Skeletal muscle tissue (tissue), 4 donors: ENCODE results near the gene GALNT17. TPM values are rescaled to one million over a fixed set of nuclear protein-coding genes. Genes with fewer than 3 reads are reported as not detected.

Experiments used
- H3K27ac ChIP-seq: one replicate; pipeline ENCODE4 v1.7.0; 2013; ENCODE audit warnings: mild to moderate bottlenecking, low read depth, low read length, inconsistent platforms
- H3K27me3 ChIP-seq, 3 donors: one replicate each; pipeline ENCODE4 v1.7.0; 2013; ENCODE audit warnings: low read length in 3 of 3; ENCODE audit not compliant: control insufficient read depth in 3 of 3, insufficient read depth in 3 of 3
- H3K36me3 ChIP-seq, 3 donors: one replicate each; pipeline ENCODE4 v1.7.0; 2013; ENCODE audit warnings: low read length in 3 of 3; ENCODE audit not compliant: control insufficient read depth in 3 of 3, insufficient read depth in 3 of 3
- H3K4me1 ChIP-seq, 3 donors: one replicate each; pipeline ENCODE4 v1.7.0; 2013; ENCODE audit warnings: low read length in 3 of 3, mild to moderate bottlenecking in 3 of 3; ENCODE audit not compliant: control insufficient read depth in 3 of 3, insufficient read depth in 3 of 3
- H3K4me3 ChIP-seq, 3 donors: one replicate each; pipeline ENCODE4 v1.7.0; 2013; ENCODE audit warnings: low read length in 3 of 3
- H3K9ac ChIP-seq, 3 donors: one replicate each; pipeline ENCODE4 v1.7.0; 2013; ENCODE audit warnings: low read length in 3 of 3, mild to moderate bottlenecking in 3 of 3, moderate library complexity in 2 of 3, low read depth in 1 of 3
- H3K9me3 ChIP-seq, 3 donors: one replicate each; pipeline ENCODE4 v1.7.0; 2013; ENCODE audit warnings: low read length in 3 of 3; ENCODE audit not compliant: control insufficient read depth in 3 of 3
- total RNA-seq: library from RNA; depleted of rRNA; stranded (reverse); fragments of >200 nt; gene quantifications from one replicate; pipeline ENCODE4 v1.2.3, GENCODE V29; 2014
- donor health status: Osteomylitis.

GALNT17 gene
- total RNA-seq, 1 donor from 2014 or later = 24.5 TPM

DNA sequence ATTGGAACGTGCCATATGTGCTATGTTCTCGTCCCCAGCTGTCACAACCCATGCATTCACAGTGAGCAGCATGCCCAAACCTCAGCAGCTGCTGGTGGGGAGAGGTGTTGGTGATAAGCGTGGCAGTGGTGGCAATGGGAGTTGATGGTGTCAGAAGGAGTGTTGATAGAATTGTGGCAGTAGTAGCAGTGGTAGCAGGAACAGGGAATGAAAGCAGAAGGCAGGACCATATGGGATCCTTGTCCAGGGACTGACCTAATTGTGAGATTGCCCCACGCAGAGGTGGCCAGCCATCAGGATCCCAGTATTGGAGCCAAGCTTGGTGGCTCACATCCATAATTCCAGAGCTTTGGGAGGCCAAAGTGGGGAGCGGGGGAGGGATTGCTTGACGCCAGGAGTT, 276.3 kb downstream of the GALNT17 start:
- H3K9me3 ChIP-seq = peaks cover 0 to 6% (median 2%) of the 10 kb centered on the region in 3 donors

DNA sequence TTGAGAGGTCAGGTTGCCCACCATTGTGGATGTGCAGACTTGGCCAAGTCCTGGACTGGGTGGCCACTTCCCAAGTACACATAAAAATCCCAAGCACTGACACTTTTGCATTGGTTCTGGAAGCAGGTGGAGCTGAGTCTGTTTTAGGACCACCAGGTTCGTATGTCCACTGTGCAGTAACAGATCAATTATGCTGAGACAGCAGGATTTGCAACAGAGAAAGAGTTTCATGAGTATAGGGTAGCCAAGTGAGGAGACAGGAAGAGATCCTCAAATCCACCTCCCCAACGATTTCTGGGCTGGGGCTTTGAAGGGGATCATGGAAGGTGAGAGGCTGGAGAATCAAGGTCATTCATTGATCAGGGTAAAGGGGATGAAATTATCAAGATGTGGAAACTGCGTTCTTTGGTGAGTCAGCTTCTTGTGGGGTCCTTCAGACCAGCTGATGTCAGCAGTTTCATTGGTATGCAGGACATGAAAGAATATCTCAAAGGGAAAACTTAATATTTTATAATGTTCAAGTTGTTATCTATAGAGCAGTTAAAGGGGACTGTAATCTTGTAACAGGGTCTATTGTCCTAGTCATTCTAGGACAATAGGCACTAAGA, 277.7 kb downstream of the GALNT17 start:
- Histone ChIP-seq H3K27me3 (no peaks in the 10 kb centered on the region), H3K9me3 (peaks cover 0 to 6% (median 2%) of the 10 kb centered on the region in 3 donors), H3K9ac (no peak overlapping the region), H3K36me3 (no peaks in the 10 kb centered on the region), H3K27ac (no peak overlapping the region), H3K4me3 (no peak overlapping the region), H3K4me1 (no peaks in the 10 kb centered on the region)

More for the DNA sequence above, 276.3 kb downstream of the GALNT17 start:
- Histone ChIP-seq H3K9ac (no peak overlapping the region), H3K4me1 (peaks cover 0 to 6% (median 0%) of the 10 kb centered on the region in 3 donors), H3K27me3 (no peaks in the 10 kb centered on the region), H3K4me3 (no peak overlapping the region), H3K27ac (no peak overlapping the region), H3K36me3 (no peaks in the 10 kb centered on the region)

DNA sequence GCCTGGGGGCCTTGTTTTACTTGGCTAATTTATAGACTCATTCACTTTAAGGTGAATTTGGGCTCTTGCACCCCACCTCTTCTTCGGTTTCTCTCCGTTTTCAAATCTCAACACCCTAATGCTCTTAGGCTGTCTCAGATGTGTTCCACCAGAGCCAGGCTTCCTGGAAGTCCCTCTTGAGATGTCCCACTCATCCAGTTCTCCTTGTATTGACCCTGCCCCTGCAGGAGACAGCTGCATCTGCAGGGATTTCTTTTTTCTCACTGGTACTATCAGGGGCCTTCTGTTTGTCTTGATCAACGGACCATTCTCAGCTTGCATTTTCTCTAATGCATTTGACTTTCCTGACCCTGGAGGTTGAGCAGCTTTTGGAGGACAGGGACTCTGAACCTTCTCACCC, 279.5 kb downstream of the GALNT17 start:
- H3K9me3 ChIP-seq = peaks cover 0 to 6% (median 2%) of the 10 kb centered on the region in 3 donors

DNA sequence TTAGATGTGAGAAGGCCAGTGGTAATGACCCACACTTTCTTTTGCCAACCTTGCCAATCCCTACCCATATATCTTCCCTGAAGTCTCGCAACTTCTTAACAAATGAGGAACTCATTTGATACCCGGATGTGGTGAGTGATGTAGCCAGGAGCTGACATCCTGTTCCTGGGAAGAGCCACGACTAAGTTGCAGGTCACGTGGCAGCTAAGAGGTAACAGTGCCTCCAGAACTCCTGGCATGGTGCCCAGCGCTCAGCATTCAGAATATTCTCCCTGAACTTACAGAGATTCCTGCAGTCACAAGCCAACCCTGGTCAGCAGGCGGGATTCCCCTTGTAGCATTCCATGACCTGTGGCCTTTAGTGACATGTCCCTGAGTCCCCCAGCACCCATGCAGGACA, 282.5 kb downstream of the GALNT17 start:
- Histone ChIP-seq H3K36me3 (peaks cover 0 to 4% (median 0%) of the 10 kb centered on the region in 3 donors), H3K27me3 (no peaks in the 10 kb centered on the region), H3K4me3 (no peak overlapping the region), H3K9me3 (peaks cover 0 to 3% (median 0%) of the 10 kb centered on the region in 3 donors), H3K9ac (no peak overlapping the region), H3K27ac (no peak overlapping the region), H3K4me1 (no peaks in the 10 kb centered on the region)

More for the DNA sequence above, 279.5 kb downstream of the GALNT17 start:
- Histone ChIP-seq H3K9ac (no peak overlapping the region), H3K4me1 (no peaks in the 10 kb centered on the region), H3K4me3 (no peak overlapping the region), H3K27me3 (no peaks in the 10 kb centered on the region), H3K36me3 (no peaks in the 10 kb centered on the region), H3K27ac (no peak overlapping the region)

DNA sequence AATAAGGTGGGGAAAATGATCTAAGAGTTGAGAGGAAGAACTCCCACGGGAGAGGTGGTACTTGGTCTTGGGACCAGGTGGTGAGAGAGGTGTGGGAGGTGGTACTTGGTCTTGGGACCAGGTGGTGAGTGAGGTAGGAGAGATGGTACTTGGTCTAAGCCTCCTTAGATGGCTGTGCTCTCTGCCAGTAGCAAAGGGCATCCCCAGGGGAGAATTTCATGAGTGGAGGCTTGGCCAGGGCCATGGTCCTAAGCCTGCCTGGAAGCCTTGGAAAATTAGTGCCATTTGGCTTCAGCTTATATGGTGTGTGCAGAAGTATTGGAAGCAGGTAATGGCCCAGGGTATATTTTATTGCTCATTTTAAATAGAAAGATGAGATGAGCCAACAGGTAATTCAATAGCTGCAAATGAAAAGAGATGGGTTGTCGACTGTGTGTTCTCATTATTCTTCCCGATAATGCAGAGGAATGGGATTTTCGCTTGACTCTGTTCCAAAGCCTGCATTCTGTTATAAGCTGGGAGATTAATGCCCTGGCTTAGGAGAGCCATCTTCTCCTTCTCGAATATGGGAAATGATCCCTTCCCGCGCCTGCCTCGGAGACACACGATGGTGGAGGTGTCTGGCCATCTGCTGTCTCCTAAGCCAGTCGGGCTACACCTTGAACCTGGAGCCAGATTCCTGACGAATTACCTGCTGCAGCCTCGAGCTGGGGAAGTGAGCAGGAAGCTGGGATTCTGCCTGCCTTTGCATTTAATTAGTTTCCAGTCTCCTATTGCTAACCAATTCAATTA, 287.8 kb downstream of the GALNT17 start:
- no peaks in the 10 kb centered on the region for H3K4me1 ChIP-seq
- no peaks in the 10 kb centered on the region for H3K9me3 ChIP-seq
- no peak overlapping the region for H3K4me3 ChIP-seq
- no peak overlapping the region for H3K9ac ChIP-seq
- H3K27me3 ChIP-seq = no peaks in the 10 kb centered on the region
- H3K27ac ChIP-seq = no peak overlapping the region
- peaks cover 0 to 4% (median 0%) of the 10 kb centered on the region in 3 donors for H3K36me3 ChIP-seq

DNA sequence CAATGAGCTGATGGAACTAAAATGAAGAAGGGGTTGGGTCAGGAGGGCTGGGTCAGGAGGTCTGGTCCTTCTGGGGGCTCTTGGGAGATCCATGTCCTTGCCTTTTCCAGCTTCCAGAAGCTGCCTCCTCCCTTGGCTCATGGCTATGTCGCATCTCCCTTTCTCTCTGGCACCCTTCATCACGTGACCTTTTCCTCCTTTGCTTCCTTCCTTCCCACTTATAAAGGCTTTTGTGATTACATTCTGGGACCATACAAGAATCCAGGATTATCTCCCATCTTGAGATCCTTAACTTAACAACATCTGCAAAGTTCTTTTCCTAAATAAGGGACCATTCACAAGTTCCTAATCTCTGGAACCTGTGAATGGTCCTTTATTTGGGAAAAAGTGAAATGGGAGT, 290.2 kb downstream of the GALNT17 start:
- no peaks in the 10 kb centered on the region for H3K9me3 ChIP-seq
- H3K4me3 ChIP-seq = no peak overlapping the region
- no peaks in the 10 kb centered on the region for H3K27me3 ChIP-seq
- H3K36me3 ChIP-seq = peaks cover 0 to 4% (median 0%) of the 10 kb centered on the region in 3 donors
- no peaks in the 10 kb centered on the region for H3K4me1 ChIP-seq
- no peak overlapping the region for H3K9ac ChIP-seq
- no peak overlapping the region for H3K27ac ChIP-seq

DNA sequence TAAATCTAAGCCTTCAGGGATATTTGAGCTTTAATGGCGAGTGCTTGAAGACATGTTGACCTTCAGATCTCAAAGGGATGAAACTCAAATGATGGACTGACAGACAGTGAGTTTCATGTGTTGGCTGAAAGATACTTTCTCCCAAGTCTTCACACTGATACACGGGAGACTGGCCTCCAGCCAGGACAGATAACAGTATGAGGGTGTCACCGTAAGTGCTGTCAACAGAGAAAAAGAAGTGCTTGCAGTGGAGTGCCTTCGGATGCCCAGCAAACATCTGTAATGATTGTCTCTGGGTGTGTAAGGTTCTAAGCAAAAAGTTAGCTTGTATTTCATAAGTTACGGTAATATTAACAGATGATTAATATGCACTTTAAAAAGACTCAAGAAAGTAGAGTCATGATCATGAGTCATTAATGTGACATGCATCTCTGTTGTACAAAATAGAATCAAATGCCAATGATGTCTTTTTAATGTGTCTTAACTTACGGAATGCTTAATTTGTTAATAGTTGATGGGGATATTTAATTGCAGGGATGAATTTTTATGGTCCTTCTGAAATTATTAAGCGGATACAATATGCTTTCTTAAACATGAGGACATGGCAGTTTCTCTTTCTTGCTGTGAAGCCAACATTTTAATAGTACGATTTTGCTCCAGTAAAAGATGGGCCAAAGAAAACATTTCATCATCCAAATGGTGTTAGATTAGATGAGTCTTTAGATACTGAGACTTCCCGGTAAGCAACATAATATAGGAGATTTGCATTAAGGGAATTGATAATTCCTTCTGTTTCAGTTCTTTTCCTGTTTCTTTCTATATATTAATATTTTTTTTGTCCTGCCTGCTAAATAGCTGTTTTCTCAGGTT, 292.5 kb downstream of the GALNT17 start:
- no peak overlapping the region for H3K9ac ChIP-seq
- H3K36me3 ChIP-seq = no peaks in the 10 kb centered on the region
- no peaks in the 10 kb centered on the region for H3K27me3 ChIP-seq
- H3K4me1 ChIP-seq = no peaks in the 10 kb centered on the region
- H3K4me3 ChIP-seq = no peak overlapping the region
- no peaks in the 10 kb centered on the region for H3K9me3 ChIP-seq
- no peak overlapping the region for H3K27ac ChIP-seq

DNA sequence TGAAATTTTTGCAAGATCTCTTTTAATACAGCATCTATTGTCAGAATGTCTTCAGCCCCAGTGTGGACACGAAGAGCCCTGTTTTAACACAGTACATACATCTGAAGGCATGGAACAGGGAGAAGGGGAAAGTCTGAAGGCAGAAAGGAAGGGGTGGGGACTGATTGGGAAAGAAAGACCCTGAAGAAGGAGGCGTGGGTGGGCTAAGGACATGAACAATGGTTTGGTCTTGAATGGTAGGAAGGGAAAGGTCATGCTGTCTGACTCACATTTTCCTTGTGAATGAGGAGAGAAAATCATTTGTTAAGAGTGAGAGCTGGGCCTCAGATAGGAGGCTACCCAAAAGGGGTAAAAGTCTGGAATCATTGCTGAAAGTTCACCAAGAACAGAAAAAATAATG, 297.1 kb downstream of the GALNT17 start:
- H3K9ac ChIP-seq = no peak overlapping the region
- no peaks in the 10 kb centered on the region for H3K27me3 ChIP-seq
- H3K36me3 ChIP-seq = no peaks in the 10 kb centered on the region
- no peaks in the 10 kb centered on the region for H3K4me1 ChIP-seq
- no peaks in the 10 kb centered on the region for H3K9me3 ChIP-seq
- H3K27ac ChIP-seq = no peak overlapping the region
- no peak overlapping the region for H3K4me3 ChIP-seq

DNA sequence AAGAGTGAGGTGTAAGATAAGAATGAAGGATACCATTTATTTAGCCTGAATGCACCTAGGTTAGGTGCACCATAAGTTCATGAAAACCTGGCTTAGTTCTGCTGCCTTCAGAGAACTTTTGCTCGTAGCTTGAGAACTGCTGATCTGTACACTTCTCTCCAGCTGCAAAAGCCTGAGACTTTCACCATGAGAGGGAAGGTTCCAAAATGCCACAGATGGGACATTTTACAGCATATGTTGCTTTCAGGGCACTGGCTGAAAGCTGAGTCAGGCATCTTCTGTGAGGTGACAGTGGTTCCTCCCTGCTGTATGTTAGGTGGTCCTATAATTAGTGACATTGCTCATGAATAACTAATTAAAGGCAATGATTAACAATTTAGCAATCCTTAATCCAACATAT, 298.3 kb downstream of the GALNT17 start:
- no peak overlapping the region for H3K9ac ChIP-seq
- H3K36me3 ChIP-seq = no peaks in the 10 kb centered on the region
- H3K27ac ChIP-seq = no peak overlapping the region
- H3K4me1 ChIP-seq = no peaks in the 10 kb centered on the region
- H3K9me3 ChIP-seq = no peaks in the 10 kb centered on the region
- H3K27me3 ChIP-seq = no peaks in the 10 kb centered on the region
- H3K4me3 ChIP-seq = no peak overlapping the region
